K562 (cell line): ENCODE results near the gene TECPR1. TPM values are rescaled to one million over a fixed set of nuclear protein-coding genes. Genes with fewer than 3 reads are reported as not detected.
A peak's percentile ranks its signal among the peaks of the same experiment; 100 is the strongest.

ENCODE experiments used
- ATAC-seq: fragments of 200-7000 bp; cut with Tn5 transposase; 3 replicates; pipeline ENCODE4 v1.9.1; 2020; ENCODE audit warnings: moderate library complexity
- BruUV-seq: library from RNA; stranded (reverse); fragments of 400-500 nt; replicated peaks from 2 replicates; lab custom pipeline; 2021; lab: Mats Ljungman, UMichigan
- CTCF ChIA-PET: fragments of 300-600 bp; formaldehyde crosslinking; extraction: SDS; loops from one replicate; lab custom pipeline; 2021; ENCODE audit warnings: low intra/inter-chr PET ratio; lab: Yijun Ruan, JAX
- POLR2A ChIA-PET: fragments of 300-600, 350-650 bp; sonication (Branson Sonifier 250); formaldehyde crosslinking; extraction: SDS; loops from one replicate; lab custom pipeline; 2021; ENCODE audit warnings: antibody characterized with exemption, inconsistent platforms; lab: Yijun Ruan, JAX
- DNase-seq, 4 experiments: peaks; one replicate each; pipeline versions ENCODE4 v3.0.0 to v3.0.0-alpha.2; 2011 to 2018; ENCODE audit warnings: low spot score in 3 of 4, mixed read lengths in 3 of 4; ENCODE audit errors: extremely low read depth in 1 of 4
- FAIRE-seq: peaks from 2 replicates; lab custom pipeline; 2011; peaks lifted over from hg19 to GRCh38; lab: Jason Lieb, UNC
- H2AFZ ChIP-seq: 2 replicates; pipeline ENCODE4 v1.6.0; 2011; ENCODE audit warnings: low read depth, low read length, control low read depth, inconsistent platforms
- H3K27ac ChIP-seq: fragments of 200-600 bp; 3 replicates; pipeline ENCODE4 v1.8.0; 2011; ENCODE audit warnings: low read depth, mild to moderate bottlenecking, control low read depth, inconsistent platforms, low read length, moderate library complexity, mixed read lengths; ENCODE audit errors: extremely low read depth
- H3K27me3 ChIP-seq, 2 experiments: fragments of 300-600 bp in 1 of 2; 2 replicates in 1 of 2; 3 replicates in 1 of 2; pipeline versions ENCODE4 v1.6.0 to v1.8.0; 2011; ENCODE audit warnings: inconsistent platforms in 2 of 2, low read length in 2 of 2, mild to moderate bottlenecking in 1 of 2, mixed read lengths in 1 of 2, moderate library complexity in 1 of 2; ENCODE audit not compliant: control insufficient read depth in 2 of 2, insufficient read depth in 2 of 2
- H3K36me3 ChIP-seq: fragments of 300-600 bp; 3 replicates; pipeline ENCODE4 v1.8.0; 2011; ENCODE audit warnings: mild to moderate bottlenecking, low read length, inconsistent platforms; ENCODE audit not compliant: control insufficient read depth, insufficient read depth
- H3K4me1 ChIP-seq, 2 experiments: fragments of 200-600 bp in 1 of 2; replicated peaks in 1 of 2; 2 replicates in 1 of 2; 3 replicates in 1 of 2; pipeline versions ENCODE4 v1.5.1 to v1.8.0; 2011; ENCODE audit warnings: inconsistent platforms in 2 of 2, low read length in 2 of 2, mild to moderate bottlenecking in 1 of 2, mixed read lengths in 1 of 2, moderate library complexity in 1 of 2; ENCODE audit not compliant: control insufficient read depth in 2 of 2, insufficient read depth in 2 of 2
- H3K4me2 ChIP-seq: 2 replicates; pipeline ENCODE4 v1.6.1; 2011; ENCODE audit warnings: low read length, control low read depth, inconsistent platforms, mixed read lengths; ENCODE audit not compliant: insufficient read depth
- H3K4me3 ChIP-seq: fragments of 200-600 bp; sonication (generic), shearing (Covaris generic); 2 replicates; pipeline ENCODE4 v1.5.1; 2016; ENCODE audit warnings: control low read depth, inconsistent platforms
- H3K79me2 ChIP-seq: fragments of 200-600 bp; 3 replicates; pipeline ENCODE4 v1.8.0; 2011; ENCODE audit warnings: low read length, inconsistent platforms; ENCODE audit not compliant: control insufficient read depth, insufficient read depth
- H3K9ac ChIP-seq, 2 experiments: 2 replicates each; pipeline versions ENCODE4 v1.6.0 to v1.6.1; 2011; ENCODE audit warnings: low read depth in 2 of 2, low read length in 2 of 2, control low read depth in 1 of 2, inconsistent platforms in 1 of 2, mild to moderate bottlenecking in 1 of 2, mixed read lengths in 1 of 2; ENCODE audit not compliant: insufficient read depth in 1 of 2
- H3K9me1 ChIP-seq: one replicate; pipeline ENCODE4 v1.6.0; 2011; ENCODE audit warnings: inconsistent platforms, mild to moderate bottlenecking, low read length, moderate library complexity; ENCODE audit not compliant: control insufficient read depth, insufficient read depth
- H3K9me3 ChIP-seq: replicated peaks from 2 replicates; pipeline ENCODE4 v1.5.1; 2011; ENCODE audit warnings: low read depth, low read length, inconsistent platforms; ENCODE audit not compliant: control insufficient read depth, insufficient read depth
- H4K20me1 ChIP-seq: replicated peaks from 2 replicates; pipeline ENCODE4 v1.6.1; 2011; ENCODE audit warnings: low read length, inconsistent platforms, mixed read lengths; ENCODE audit not compliant: control insufficient read depth, insufficient read depth
- ARID1B ChIP-seq: fragments of 450-650 bp; IDR thresholded peaks from 2 replicates; pipeline ENCODE4 v1.6.1; 2016; ENCODE audit warnings: antibody characterized with exemption, mild to moderate bottlenecking, inconsistent platforms
- ATF7 ChIP-seq: fragments of 450-650 bp; IDR thresholded peaks from 2 replicates; pipeline ENCODE4 v1.7.1; 2014; ENCODE audit warnings: mild to moderate bottlenecking, moderate library complexity
- BRF1 ChIP-seq: IDR thresholded peaks from 3 replicates; pipeline ENCODE4 v1.6.1; 2011; ENCODE audit warnings: borderline replicate concordance, mild to moderate bottlenecking; ENCODE audit not compliant: insufficient read length; ENCODE audit errors: extremely low read depth
- CBFA2T2 ChIP-seq: fragments of 450-650 bp; conservative IDR thresholded peaks from 2 replicates; pipeline ENCODE4 v1.6.1; 2017; ENCODE audit warnings: mild to moderate bottlenecking
- FOXK2 ChIP-seq, 2 experiments: fragments of 450-650 bp; IDR thresholded peaks in 1 of 2; conservative IDR thresholded peaks in 1 of 2; 2 replicates each; pipeline ENCODE4 v1.6.1; 2016; ENCODE audit warnings: low read depth in 2 of 2, mild to moderate bottlenecking in 1 of 2
- HES1 ChIP-seq: fragments of 450-650 bp; IDR thresholded peaks from 2 replicates; pipeline ENCODE4 v1.6.1; 2016; ENCODE audit warnings: low read depth, mild to moderate bottlenecking, moderate library complexity
- JUN ChIP-seq, 2 experiments: sonication (generic) in 1 of 2; formaldehyde crosslinking in 1 of 2; IDR thresholded peaks; 2 replicates each; pipeline versions ENCODE4 v1.6.1 to v1.8.0; 2012 to 2022; ENCODE audit warnings: borderline replicate concordance in 2 of 2, mild to moderate bottlenecking in 2 of 2, improper control_type of control experiment in 1 of 2, low read depth in 1 of 2, low read length in 1 of 2, missing genetic modification reagents in 1 of 2
- MEIS2 ChIP-seq: fragments of 450-650 bp; IDR thresholded peaks from 2 replicates; pipeline ENCODE4 v1.6.1; 2014; ENCODE audit warnings: mild to moderate bottlenecking; ENCODE audit not compliant: partially characterized antibody
- MITF ChIP-seq: IDR thresholded peaks from 2 replicates; pipeline ENCODE4 v1.6.1; 2014; ENCODE audit warnings: antibody characterized with exemption
- NR2C2 ChIP-seq, 2 experiments: fragments of 200-800 bp in 1 of 2; sonication (Bioruptor generic) in 1 of 2; sonication (generic) in 1 of 2; formaldehyde crosslinking in 1 of 2; IDR thresholded peaks; 2 replicates each; pipeline versions ENCODE4 v1.6.1 to v1.8.0; 2016 to 2022; ENCODE audit warnings: mild to moderate bottlenecking in 1 of 2, missing compliant biosample characterization in 1 of 2, missing genetic modification characterization in 1 of 2, missing genetic modification reagents in 1 of 2
- RAD51 ChIP-seq: fragments of 450-650 bp; IDR thresholded peaks from 2 replicates; pipeline ENCODE4 v1.7.1; 2016; ENCODE audit warnings: low read depth, mild to moderate bottlenecking, borderline replicate concordance
- TAF9B ChIP-seq: fragments of 450-650 bp; IDR thresholded peaks from 2 replicates; pipeline ENCODE4 v1.6.1; 2018; ENCODE audit warnings: mild to moderate bottlenecking; ENCODE audit not compliant: partially characterized antibody
- THRA ChIP-seq: fragments of 450-650 bp; IDR thresholded peaks from 2 replicates; pipeline ENCODE4 v1.6.1; 2017; ENCODE audit warnings: mild to moderate bottlenecking, moderate library complexity
- WGBS: fragments of 100-300 bp; shearing (Covaris generic); methylation state at CpG from one replicate; pipeline ENCODE4 v1.1.6; 2016; ENCODE audit warnings: low coverage, mixed read lengths; ENCODE audit not compliant: insufficient coverage; ENCODE audit errors: missing lambda C conversion rate; 5-methylcytosine and 5-hydroxymethylcytosine counted together
- in situ Hi-C: fragments of 300-500 bp; cut with MboI; formaldehyde crosslinking; loops from 4 replicates; pipeline ENCODE4 v1.15.0; 2018; ENCODE audit warnings: inconsistent platforms, mixed read lengths
- intact Hi-C: fragments of 100-400 bp; cut with micrococcal nuclease; formaldehyde crosslinking; loops from 2 replicates; pipeline ENCODE4 v1.14.2; 2022
- polyA plus RNA-seq, 8 experiments: library from polyadenylated mRNA; depleted of rRNA in 4 of 8; stranded (reverse) in 5 of 8; unstranded in 3 of 8; fragments of >200 nt; fragmentation: Nextera tagmentation in 2 of 8; fragmentation: Illumina TruSeq in 1 of 8; extraction: Ambion mirVana in 2 of 8; extraction: Trizol in 1 of 8; gene quantifications; 2 replicates each; pipeline versions ENCODE4 v1.2.1 to v1.2.3, GENCODE V29; 2011 to 2014; ENCODE audit warnings: inconsistent platforms in 1 of 8, missing spikeins in 1 of 8
- total RNA-seq, 7 experiments: library from RNA; depleted of rRNA in 6 of 7; stranded (reverse); fragments of >200 nt in 6 of 7; fragmentation: Illumina TruSeq in 2 of 7; extraction: Trizol in 2 of 7; gene quantifications; 2 replicates each; pipeline versions ENCODE4 v1.2.1 to v1.2.3, GENCODE V29; 2011 to 2021; ENCODE audit warnings: low replicate concordance in 1 of 7
- TF ChIP-seq, protein P1 (sequence below), 2 experiments: fragments of 450-650 bp in 1 of 2; sonication (generic) in 1 of 2; formaldehyde crosslinking in 1 of 2; IDR thresholded peaks in 1 of 2; conservative IDR thresholded peaks in 1 of 2; 2 replicates each; pipeline versions ENCODE4 v1.6.1 to v1.8.1; 2016 to 2023; ENCODE audit warnings: mild to moderate bottlenecking in 2 of 2, moderate library complexity in 2 of 2, inconsistent platforms in 1 of 2, missing genetic modification reagents in 1 of 2

TECPR1 gene
- total and polyA plus RNA-seq, 9 of the 15 experiments (the other 6 are each of a cell fraction or from before 2014, with no cell fraction given): 0.17 to 15.0 (median 2.2) TPM

DNA sequence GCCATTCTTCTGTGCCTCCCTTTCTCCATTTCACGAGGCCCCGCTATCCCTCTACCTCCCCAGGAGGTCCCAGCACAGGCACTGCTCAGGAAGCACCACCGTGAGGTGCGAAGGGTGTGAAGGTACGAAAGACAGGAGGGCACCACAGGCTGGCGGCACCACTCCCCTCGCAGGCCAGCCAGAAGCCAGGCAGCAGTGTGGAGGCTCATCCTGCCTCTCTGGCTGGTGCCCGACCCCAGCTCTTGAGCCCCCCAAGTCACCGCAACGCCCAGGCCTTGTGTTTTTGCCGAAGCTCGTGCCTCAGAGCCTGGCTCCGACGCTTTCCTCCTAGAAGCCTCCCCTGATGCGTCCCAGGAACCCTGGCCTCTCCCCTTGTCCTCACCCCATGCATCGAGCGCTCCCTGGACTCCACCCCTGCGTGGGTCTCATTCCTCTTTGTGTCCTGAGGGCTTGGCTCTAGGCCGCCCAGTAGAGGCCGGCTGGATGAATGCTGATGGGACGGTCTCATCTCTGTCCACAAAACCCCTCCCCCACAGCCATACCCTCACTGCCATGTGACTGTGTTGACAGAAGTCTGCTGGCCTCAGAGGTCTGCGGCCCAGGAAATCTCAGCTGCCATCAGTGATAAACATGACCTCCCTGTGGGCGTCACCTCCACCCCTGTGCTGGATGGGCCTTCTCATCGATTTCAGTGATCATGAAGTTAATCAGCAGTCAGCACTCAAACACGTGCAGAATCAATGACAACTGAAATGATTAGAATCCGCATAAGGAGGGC lies 48.8 kb upstream of the TECPR1 start:
- ChIA-PET CTCF (interaction anchor here (0.6 kb wide), 1 partner anchor 97 kb away, joined by 4 read pairs; no protein-coding TSS in a partner anchor), POLR2A (interaction anchor here (1.1 kb wide), 1 partner anchor 20 kb away, joined by 4 read pairs; no protein-coding TSS in a partner anchor)
- Histone ChIP-seq H3K9ac (peak overlapping the region in 1 of 2 experiments; percentile 55; a peak in 2 of 4 replicates), H3K27ac (no peak overlapping the region), H3K9me3 (no peaks in the 10 kb centered on the region), H4K20me1 (peaks cover 3% of the 10 kb centered on the region), H3K4me1 (peaks cover 0 to 27% of the 10 kb centered on the region in 2 experiments; a peak in 3 of 5 replicates), H2AFZ (no peak overlapping the region), H3K4me2 (no peak overlapping the region), H3K79me2 (no peaks in the 10 kb centered on the region), H3K4me3 (no peak overlapping the region), H3K36me3 (peaks cover 20% of the 10 kb centered on the region), H3K9me1 (no peaks in the 10 kb centered on the region), H3K27me3 (peaks cover 3 to 36% of the 10 kb centered on the region in 2 experiments; a peak in 3 of 5 replicates)
- in situ Hi-C loops (loop anchor here (5.0 kb wide), 1 partner anchor 107 kb away; no protein-coding TSS in a partner anchor), intact Hi-C loops (no loop called here)
- FAIRE-seq (peak; percentile 70), ATAC-seq (peak; percentile 71), DNase-seq (peak in 3 of 4 experiments; percentile 50 to 68 (median 61))
- 38% methylated on average over 26 of the region's 26 CpGs for WGBS
- BruUV-seq: no TSS peak
- no peak for TF ChIP-seq NR2C2 (CRISPR knock-in tag; IDR thresholded peaks at IDR 0.05)
- peak; percentile 49; the same call in 1 of the 2 replicates for TF ChIP-seq NR2C2 (tag; IDR thresholded peaks at IDR 0.05)
- TF ChIP-seq, protein P1, sequence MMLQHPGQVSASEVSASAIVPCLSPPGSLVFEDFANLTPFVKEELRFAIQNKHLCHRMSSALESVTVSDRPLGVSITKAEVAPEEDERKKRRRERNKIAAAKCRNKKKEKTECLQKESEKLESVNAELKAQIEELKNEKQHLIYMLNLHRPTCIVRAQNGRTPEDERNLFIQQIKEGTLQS (IDR thresholded peaks at IDR 0.05): 0 out of 2 replicates have a peak, but pooled peaks have one; percentile 7
- TF ChIP-seq, protein P1 (CRISPR knock-in tag; conservative IDR thresholded peaks at IDR 0.05): no peak
- peak; percentile 85 for TF ChIP-seq MEIS2
- TF ChIP-seq RAD51: peak; percentile 43; the same call in 1 of the 2 replicates
- TF ChIP-seq CBFA2T2: peak; percentile 53
- TF ChIP-seq TAF9B: no peak
- no peak for TF ChIP-seq BRF1
- TF ChIP-seq ATF7: peak; percentile 56
- TF ChIP-seq HES1: peak; percentile 53; the same call in 1 of the 2 replicates
- TF ChIP-seq MITF: peak; percentile 83
- peak; percentile 31; the same call in 1 of the 2 replicates for TF ChIP-seq JUN (IDR thresholded peaks at IDR 0.05; ENCODE audit: borderline replicate concordance, low read depth, low read length)
- TF ChIP-seq JUN (CRISPR knock-in tag; IDR thresholded peaks at IDR 0.05; ENCODE audit: borderline replicate concordance): no peak
- TF ChIP-seq ARID1B: peak; percentile 58
- TF ChIP-seq FOXK2 (conservative IDR thresholded peaks at IDR 0.05 in 1 of 2, IDR thresholded peaks at IDR 0.05 in 1 of 2; ENCODE audit: low read depth in 2 of 2): peak; percentile 87 to 90
- no peak for TF ChIP-seq THRA
